GM12874 (cell line): ENCODE data around the gene MGAT1.

Source experiments
- TF ChIP-seq, protein P1 (sequence below): IDR thresholded peaks from 2 replicates; pipeline ENCODE4 v1.5.1; 2011; ENCODE audit warnings: low read depth, mild to moderate bottlenecking, control low read depth, low read length, moderate library complexity; ENCODE audit not compliant: insufficient read depth

The MGAT1 gene

DNA sequence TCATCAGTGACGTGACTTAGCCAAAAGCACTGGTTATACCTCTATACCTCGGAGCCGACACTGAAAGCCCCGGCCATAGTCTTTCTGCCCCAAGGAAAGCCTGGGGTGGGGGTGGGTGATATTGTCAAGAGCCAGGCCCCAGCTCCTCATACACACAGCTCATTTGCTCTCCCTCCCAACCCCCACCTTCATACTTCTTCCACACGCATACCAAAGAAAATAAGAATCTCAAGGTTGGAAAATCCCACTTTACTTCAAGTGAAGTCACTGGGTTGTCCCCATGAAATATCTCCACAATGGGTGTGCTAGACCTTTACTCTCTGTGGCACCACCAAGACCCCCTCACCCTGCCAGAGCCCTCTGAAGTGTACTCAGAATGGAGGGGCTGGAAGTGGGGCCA lies 27.1 kb upstream of the MGAT1 start:
- TF ChIP-seq, protein P1, sequence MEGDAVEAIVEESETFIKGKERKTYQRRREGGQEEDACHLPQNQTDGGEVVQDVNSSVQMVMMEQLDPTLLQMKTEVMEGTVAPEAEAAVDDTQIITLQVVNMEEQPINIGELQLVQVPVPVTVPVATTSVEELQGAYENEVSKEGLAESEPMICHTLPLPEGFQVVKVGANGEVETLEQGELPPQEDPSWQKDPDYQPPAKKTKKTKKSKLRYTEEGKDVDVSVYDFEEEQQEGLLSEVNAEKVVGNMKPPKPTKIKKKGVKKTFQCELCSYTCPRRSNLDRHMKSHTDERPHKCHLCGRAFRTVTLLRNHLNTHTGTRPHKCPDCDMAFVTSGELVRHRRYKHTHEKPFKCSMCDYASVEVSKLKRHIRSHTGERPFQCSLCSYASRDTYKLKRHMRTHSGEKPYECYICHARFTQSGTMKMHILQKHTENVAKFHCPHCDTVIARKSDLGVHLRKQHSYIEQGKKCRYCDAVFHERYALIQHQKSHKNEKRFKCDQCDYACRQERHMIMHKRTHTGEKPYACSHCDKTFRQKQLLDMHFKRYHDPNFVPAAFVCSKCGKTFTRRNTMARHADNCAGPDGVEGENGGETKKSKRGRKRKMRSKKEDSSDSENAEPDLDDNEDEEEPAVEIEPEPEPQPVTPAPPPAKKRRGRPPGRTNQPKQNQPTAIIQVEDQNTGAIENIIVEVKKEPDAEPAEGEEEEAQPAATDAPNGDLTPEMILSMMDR: no peak

DNA sequence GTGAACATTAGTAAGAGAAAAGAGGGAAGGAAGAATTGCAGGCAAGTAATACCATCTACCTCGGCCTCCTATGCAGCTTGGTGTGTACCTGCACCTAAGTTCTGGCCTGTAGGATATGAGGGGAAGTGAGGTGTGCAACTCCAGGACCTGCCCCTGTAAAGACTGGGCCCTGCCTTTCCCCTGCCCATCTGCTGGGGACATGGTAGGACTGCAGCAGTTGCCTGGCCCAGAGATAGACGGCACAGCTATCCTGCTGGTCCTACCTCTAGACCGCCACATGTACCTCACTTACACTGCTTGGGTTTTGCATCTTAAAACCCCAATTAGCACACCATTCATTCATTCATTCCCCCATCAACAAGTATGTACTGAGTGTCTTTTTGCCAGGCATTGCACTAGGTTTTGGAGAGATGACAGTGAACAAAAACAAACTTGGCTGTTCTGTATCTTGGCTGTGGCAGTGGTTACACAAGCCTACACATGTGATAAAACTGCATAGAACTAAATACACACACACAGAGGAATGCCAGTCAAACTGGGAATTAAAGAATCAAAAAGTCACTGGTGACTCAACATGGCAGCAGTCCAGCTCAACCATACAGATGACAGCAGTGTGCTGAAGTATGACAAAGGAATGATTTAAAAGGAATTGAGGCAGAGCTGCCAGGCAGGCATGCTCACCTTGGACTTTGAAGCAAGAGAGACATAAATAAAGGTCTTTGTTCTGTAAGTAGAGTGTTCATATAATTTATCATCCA lies 23.3 kb upstream of the MGAT1 start:
- TF ChIP-seq, protein P1: no peak

DNA sequence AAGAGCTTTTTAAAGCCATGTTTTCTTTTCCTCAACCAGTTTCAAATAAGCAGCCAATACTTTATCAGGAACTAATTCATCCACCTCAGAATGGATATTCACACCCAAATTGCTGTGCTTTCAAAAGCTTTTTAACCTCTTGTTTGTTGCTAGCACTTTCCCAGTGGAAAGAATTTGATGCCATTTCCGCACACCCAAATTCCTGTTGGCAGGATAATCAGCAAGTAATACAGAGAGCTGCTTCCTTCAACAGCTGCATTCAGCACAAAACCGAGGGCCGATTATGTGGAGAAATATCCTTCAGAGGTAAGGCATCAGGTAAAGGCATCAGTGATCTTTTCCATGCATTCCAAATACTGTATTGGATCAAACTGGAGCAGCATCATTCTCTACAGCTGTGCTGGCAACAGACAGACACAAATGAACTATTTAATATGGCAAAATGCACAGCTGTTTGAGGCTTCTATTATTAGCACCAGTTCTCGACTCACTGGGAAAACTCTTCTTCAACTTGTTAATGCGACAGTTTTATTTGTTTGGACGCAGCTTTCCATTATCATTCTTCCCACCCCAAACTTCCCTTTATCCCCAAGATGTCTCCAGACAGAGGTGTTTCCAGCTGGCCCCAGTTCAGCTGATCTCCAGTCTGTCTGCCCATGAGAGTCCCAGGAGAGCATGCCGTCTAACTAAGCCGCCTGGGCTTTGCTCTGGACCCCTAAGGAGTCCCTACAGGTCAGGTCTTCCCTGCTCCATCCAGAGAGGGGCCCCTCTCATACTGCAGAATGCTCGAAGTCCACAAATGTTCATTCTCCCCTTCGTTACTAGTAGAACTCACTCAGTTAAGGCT lies 22.2 kb upstream of the MGAT1 start:
- TF ChIP-seq, protein P1: no peak

DNA sequence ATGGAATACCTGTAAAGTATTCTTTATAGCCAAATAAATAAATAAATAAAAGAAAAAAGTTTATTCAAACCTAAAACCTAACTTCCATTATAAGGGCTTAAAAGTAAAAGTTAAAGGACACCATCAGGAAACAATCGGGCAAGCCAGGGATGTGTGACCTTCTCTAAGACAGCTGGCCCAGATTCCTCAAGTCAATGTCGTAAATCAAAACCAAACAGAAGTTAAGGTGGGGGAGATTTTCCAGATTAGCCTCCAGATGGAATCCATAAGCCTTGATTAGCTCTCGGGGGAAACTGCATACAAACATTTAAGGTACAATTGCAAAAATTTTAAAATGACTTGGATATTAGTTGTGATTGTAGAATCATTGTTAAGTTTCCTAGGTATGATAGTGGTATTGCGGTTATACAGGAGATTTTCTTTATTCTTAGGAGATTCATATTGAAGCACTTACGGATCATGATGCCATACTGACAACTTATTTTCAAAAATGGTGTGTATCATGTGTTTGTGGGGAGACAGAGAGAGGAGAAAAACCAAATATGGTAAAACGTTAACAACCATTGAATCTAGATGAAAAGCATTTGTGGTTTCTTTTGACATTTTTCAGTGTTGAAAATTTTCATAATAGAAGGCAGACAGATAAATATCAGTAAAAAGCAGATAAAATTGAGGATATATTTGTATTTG lies 21.5 kb upstream of the MGAT1 start:
- TF ChIP-seq, protein P1: no peak

DNA sequence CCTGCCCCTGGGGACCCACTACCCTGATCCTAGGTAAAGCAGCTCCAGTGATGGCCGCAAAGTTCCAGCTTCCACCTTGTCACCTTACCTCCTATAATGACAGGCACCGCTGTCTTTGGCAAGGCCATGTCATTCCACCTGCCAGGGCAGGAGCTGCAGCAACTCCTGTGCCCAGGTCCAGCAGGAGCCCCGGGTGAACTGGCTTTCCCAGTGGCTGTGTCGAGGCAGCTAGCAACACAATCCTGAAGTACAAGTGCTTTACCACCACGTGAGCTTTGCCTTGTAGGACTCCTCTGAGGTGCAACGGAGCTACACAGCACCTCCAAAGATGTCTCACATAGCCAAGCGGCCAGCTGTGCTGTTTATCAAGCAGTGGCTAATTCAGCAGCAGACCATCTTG lies 20.7 kb upstream of the MGAT1 start:
- TF ChIP-seq, protein P1: no peak

DNA sequence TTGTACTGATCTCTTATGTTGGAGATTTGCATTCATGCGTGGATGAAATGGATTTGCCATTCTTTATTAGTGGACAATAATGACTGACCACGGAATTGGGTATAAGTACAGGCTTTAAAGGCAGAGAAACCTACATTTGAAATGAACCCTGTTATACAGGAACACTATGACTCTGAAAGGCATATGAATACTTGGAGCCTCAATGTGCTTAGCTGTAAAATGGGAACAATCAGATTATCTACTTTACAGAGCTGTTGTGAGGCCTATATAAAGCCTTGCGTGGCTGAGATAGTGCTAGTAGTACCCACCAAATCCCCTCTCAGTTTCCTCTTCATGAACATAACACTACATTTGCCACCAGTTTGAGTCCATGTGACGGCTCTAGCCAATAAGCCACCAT lies 18.9 kb upstream of the MGAT1 start:
- TF ChIP-seq, protein P1: no peak

DNA sequence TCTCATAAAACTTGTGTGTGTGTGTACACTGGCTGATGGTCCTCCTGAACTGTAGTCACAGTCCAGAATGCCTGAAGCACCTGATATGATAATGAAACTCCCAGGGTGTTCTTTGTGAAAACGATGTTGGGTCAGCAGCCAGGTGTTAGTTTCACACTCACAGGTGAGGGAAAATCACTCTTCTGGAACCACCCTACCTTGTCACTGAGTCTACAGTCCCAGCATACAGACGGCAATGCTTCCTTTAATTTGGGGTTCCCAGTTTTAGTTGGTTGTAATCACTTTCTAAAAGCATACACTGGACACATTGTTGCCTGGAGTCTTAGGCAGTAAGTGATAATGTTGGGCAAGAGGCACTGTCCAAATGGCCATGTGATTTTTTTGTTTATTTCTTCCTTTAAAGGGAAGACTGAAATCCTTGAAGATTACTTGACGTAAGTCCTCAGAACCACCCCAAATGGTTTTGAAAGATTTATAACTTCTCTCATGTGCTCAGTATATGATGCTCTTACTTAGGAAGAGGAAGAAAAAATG lies 18.2 kb upstream of the MGAT1 start:
- TF ChIP-seq, protein P1: no peak
